Cardiac muscle cell (in vitro differentiated cells and primary cell): ENCODE data around the gene ATP11A. TPM values are rescaled to one million over a fixed set of nuclear protein-coding genes. Genes with fewer than 3 reads are reported as not detected.

Source experiments
- DNase-seq, 2 donors: peaks; one replicate each; pipeline versions ENCODE4 v3.0.0 to v3.0.0-alpha.2; 2010 to 2017; ENCODE audit warnings: low read depth in 1 of 2, low spot score in 1 of 2
- H3K27ac ChIP-seq: fragments of 200-600 bp; sonication (generic); 2 replicates; pipeline ENCODE4 v1.5.1; 2016
- H3K27me3 ChIP-seq: fragments of 200-600 bp; sonication (generic); 2 replicates; pipeline ENCODE4 v1.6.0; 2016; ENCODE audit warnings: control low read depth
- H3K36me3 ChIP-seq: fragments of 200-600 bp; sonication (generic); 2 replicates; pipeline ENCODE4 v1.5.1; 2016; ENCODE audit warnings: control low read depth
- H3K4me1 ChIP-seq: fragments of 200-600 bp; sonication (generic); 2 replicates; pipeline ENCODE4 v1.8.1; 2017; ENCODE audit warnings: low read depth, mild to moderate bottlenecking, mixed run types
- H3K4me3 ChIP-seq: fragments of 200-600 bp; sonication (generic); 2 replicates; pipeline ENCODE4 v1.5.1; 2016; ENCODE audit warnings: mild to moderate bottlenecking
- H3K9me3 ChIP-seq: fragments of 200-600 bp; sonication (generic); 2 replicates; pipeline ENCODE4 v1.5.1; 2017; ENCODE audit warnings: low read depth, mild to moderate bottlenecking, control low read depth
- CTCF ChIP-seq: IDR thresholded peaks from 2 replicates; pipeline ENCODE4 v1.5.1; 2012; ENCODE audit warnings: low read depth, mild to moderate bottlenecking, low read length
- polyA plus RNA-seq: library from polyadenylated mRNA; unstranded; fragments of >200 nt; fragmentation: Nextera tagmentation; extraction: Ambion mirVana; gene quantifications from 2 replicates; pipeline ENCODE4 v1.2.1, GENCODE V29; 2016
- total RNA-seq: library from RNA; depleted of rRNA; stranded (reverse); fragments of >200 nt; gene quantifications from 2 replicates; pipeline ENCODE4 v1.2.3, GENCODE V29; 2016

Gene ATP11A
- total and polyA plus RNA-seq, 2 experiments from 2014 or later: 38.0 to 42.9 TPM

- no peaks in the 10 kb centered on the region for H3K27me3 ChIP-seq
- H3K4me1 ChIP-seq: peaks cover 33% of the 10 kb centered on the region
- no peaks in the 10 kb centered on the region for H3K36me3 ChIP-seq
- H3K4me3 ChIP-seq: no peak overlapping the region
- H3K9me3 ChIP-seq: no peaks in the 10 kb centered on the region
- peak; percentile 37 for TF ChIP-seq CTCF
- peak overlapping the region; percentile 86 for H3K27ac ChIP-seq
- peak; percentile 55 to 89 for DNase-seq
These were observed 72.2 kb downstream of the ATP11A start for GRCh38 chr13:112761701-112762689.

GRCh38 chr13:112762690-112763080, 72.8 kb downstream of the ATP11A start:
- Histone ChIP-seq H3K4me1 (peaks cover 33% of the 10 kb centered on the region), H3K4me3 (no peak overlapping the region), H3K36me3 (no peaks in the 10 kb centered on the region), H3K27me3 (no peaks in the 10 kb centered on the region), H3K27ac (peak overlapping the region; percentile 86), H3K9me3 (no peaks in the 10 kb centered on the region)
- no peak for DNase-seq
- no peak for TF ChIP-seq CTCF

- Histone ChIP-seq H3K9me3 (no peaks in the 10 kb centered on the region), H3K36me3 (no peaks in the 10 kb centered on the region), H3K4me1 (peaks cover 33% of the 10 kb centered on the region), H3K27ac (no peak overlapping the region), H3K27me3 (no peaks in the 10 kb centered on the region), H3K4me3 (no peak overlapping the region)
- no peak for TF ChIP-seq CTCF
- DNase-seq: no peak
These were observed 74.2 kb downstream of the ATP11A start for GRCh38 chr13:112764028-112764427.

- DNase-seq: no peak
- no peaks in the 10 kb centered on the region for H3K9me3 ChIP-seq
- no peak for TF ChIP-seq CTCF
- peak overlapping the region; percentile 30 for H3K27ac ChIP-seq
- peaks cover 40% of the 10 kb centered on the region for H3K4me1 ChIP-seq
- H3K27me3 ChIP-seq: no peaks in the 10 kb centered on the region
- no peaks in the 10 kb centered on the region for H3K36me3 ChIP-seq
- no peak overlapping the region for H3K4me3 ChIP-seq
These were observed 75.2 kb downstream of the ATP11A start for GRCh38 chr13:112764864-112765561.

- Histone ChIP-seq H3K4me3 (no peak overlapping the region), H3K9me3 (no peaks in the 10 kb centered on the region), H3K36me3 (no peaks in the 10 kb centered on the region), H3K27ac (peak overlapping the region; percentile 30), H3K27me3 (no peaks in the 10 kb centered on the region), H3K4me1 (peaks cover 43% of the 10 kb centered on the region)
- no peak for DNase-seq
- no peak for TF ChIP-seq CTCF
These were observed 75.9 kb downstream of the ATP11A start for GRCh38 chr13:112765731-112766130.
